Smooth muscle cell (in vitro differentiated cells): Measurements from ENCODE around the gene EVI5L. TPM values are rescaled to one million over a fixed set of nuclear protein-coding genes. Genes with fewer than 3 reads are reported as not detected.

Experiments used
- DNase-seq: peaks from one replicate; lab custom pipeline; 2025; ENCODE audit not compliant: unreplicated experiment; lab: John Stamatoyannopoulos, UW
- H2AFZ ChIP-seq: fragments of 200-600 bp; sonication (generic); 2 replicates; pipeline ENCODE4 v1.6.0; 2016; ENCODE audit warnings: antibody characterized with exemption, low read depth, mild to moderate bottlenecking
- H3F3A ChIP-seq: fragments of 200-600 bp; sonication (generic); 2 replicates; pipeline ENCODE4 v1.6.0; 2017; ENCODE audit warnings: antibody characterized with exemption, low read depth
- H3K27ac ChIP-seq: fragments of 200-600 bp; sonication (generic); 2 replicates; pipeline ENCODE4 v1.5.1; 2016; ENCODE audit warnings: low read depth, mild to moderate bottlenecking
- H3K27me3 ChIP-seq: fragments of 200-600 bp; sonication (generic); 2 replicates; pipeline ENCODE4 v1.6.1; 2016; ENCODE audit warnings: low read depth, mild to moderate bottlenecking
- H3K36me3 ChIP-seq: fragments of 200-600 bp; sonication (generic); 2 replicates; pipeline ENCODE4 v1.5.1; 2016; ENCODE audit warnings: low read depth
- H3K4me1 ChIP-seq: fragments of 200-600 bp; sonication (generic); 2 replicates; pipeline ENCODE4 v1.5.1; 2016; ENCODE audit warnings: low read depth
- H3K4me2 ChIP-seq: fragments of 200-600 bp; sonication (generic); 2 replicates; pipeline ENCODE4 v1.6.0; 2016; ENCODE audit warnings: mild to moderate bottlenecking
- H3K4me3 ChIP-seq: fragments of 200-600 bp; sonication (generic); 2 replicates; pipeline ENCODE4 v1.5.1; 2016; ENCODE audit warnings: mild to moderate bottlenecking
- H3K79me2 ChIP-seq: fragments of 200-600 bp; sonication (generic); 2 replicates; pipeline ENCODE4 v1.6.0; 2016; ENCODE audit warnings: low read depth, mild to moderate bottlenecking
- H3K9ac ChIP-seq: fragments of 200-600 bp; sonication (generic); 2 replicates; pipeline ENCODE4 v1.6.0; 2016; ENCODE audit warnings: low read depth
- H3K9me3 ChIP-seq: fragments of 200-600 bp; sonication (generic); replicated peaks from 2 replicates; pipeline ENCODE4 v1.5.1; 2016; ENCODE audit warnings: low read depth
- H4K20me1 ChIP-seq: fragments of 200-600 bp; sonication (generic); 2 replicates; pipeline ENCODE4 v1.6.0; 2016; ENCODE audit warnings: low read depth
- WGBS: methylation state at CpG from one replicate; pipeline ENCODE4 v1.1.7; 2016; ENCODE audit warnings: low lambda C conversion rate; 5-methylcytosine and 5-hydroxymethylcytosine counted together
- polyA plus RNA-seq: library from polyadenylated mRNA; unstranded; fragments of >200 nt; fragmentation: Nextera tagmentation; extraction: Ambion mirVana; gene quantifications from 2 replicates; pipeline ENCODE4 v1.2.1, GENCODE V29; 2016
- total RNA-seq: library from RNA; depleted of rRNA; stranded (reverse); fragments of >200 nt; gene quantifications from 2 replicates; pipeline ENCODE4 v1.2.3, GENCODE V29; 2014
- TF ChIP-seq, protein P1 (sequence below): fragments of 200-600 bp; sonication (generic); IDR thresholded peaks from 2 replicates; pipeline ENCODE4 v1.5.1; 2017; ENCODE audit warnings: borderline replicate concordance, mild to moderate bottlenecking, antibody characterized with exemption; ENCODE audit not compliant: insufficient read depth, poor library complexity, severe bottlenecking

EVI5L gene
- total and polyA plus RNA-seq, 2 experiments from 2014 or later: 8.8 to 21.2 TPM

DNA sequence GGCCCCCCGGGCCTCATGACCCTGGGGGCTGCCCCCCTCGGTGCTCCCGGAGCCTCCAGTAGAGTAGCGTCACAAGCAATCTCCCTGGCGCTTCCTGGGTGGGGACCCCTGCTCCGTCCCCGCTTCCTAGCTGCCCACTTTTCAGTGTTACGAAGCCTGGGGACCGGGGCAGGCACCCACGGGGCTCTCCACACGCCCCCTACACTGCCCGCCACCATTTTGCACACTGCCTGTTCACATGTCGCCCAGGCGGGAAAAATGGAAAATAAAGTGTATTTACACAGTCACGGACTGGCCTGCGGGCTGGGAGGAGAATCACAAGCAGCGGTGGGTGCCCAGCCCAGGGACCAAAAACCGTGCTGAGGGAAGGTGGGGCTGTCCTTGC lies 34.7 kb downstream of the EVI5L start:
- Histone ChIP-seq H3F3A (no peaks in the 10 kb centered on the region), H3K9me3 (no peaks in the 10 kb centered on the region), H4K20me1 (no peaks in the 10 kb centered on the region), H3K9ac (no peak overlapping the region), H3K79me2 (no peaks in the 10 kb centered on the region), H3K4me3 (no peak overlapping the region), H2AFZ (no peak overlapping the region), H3K4me2 (no peak overlapping the region), H3K27me3 (peaks cover 79% of the 10 kb centered on the region), H3K36me3 (no peaks in the 10 kb centered on the region), H3K27ac (no peak overlapping the region), H3K4me1 (peaks cover 6% of the 10 kb centered on the region)
- no peak for DNase-seq
- TF ChIP-seq, protein P1, sequence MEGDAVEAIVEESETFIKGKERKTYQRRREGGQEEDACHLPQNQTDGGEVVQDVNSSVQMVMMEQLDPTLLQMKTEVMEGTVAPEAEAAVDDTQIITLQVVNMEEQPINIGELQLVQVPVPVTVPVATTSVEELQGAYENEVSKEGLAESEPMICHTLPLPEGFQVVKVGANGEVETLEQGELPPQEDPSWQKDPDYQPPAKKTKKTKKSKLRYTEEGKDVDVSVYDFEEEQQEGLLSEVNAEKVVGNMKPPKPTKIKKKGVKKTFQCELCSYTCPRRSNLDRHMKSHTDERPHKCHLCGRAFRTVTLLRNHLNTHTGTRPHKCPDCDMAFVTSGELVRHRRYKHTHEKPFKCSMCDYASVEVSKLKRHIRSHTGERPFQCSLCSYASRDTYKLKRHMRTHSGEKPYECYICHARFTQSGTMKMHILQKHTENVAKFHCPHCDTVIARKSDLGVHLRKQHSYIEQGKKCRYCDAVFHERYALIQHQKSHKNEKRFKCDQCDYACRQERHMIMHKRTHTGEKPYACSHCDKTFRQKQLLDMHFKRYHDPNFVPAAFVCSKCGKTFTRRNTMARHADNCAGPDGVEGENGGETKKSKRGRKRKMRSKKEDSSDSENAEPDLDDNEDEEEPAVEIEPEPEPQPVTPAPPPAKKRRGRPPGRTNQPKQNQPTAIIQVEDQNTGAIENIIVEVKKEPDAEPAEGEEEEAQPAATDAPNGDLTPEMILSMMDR: no peak
- WGBS: 75% methylated on average over 16 of the region's 18 CpGs

DNA sequence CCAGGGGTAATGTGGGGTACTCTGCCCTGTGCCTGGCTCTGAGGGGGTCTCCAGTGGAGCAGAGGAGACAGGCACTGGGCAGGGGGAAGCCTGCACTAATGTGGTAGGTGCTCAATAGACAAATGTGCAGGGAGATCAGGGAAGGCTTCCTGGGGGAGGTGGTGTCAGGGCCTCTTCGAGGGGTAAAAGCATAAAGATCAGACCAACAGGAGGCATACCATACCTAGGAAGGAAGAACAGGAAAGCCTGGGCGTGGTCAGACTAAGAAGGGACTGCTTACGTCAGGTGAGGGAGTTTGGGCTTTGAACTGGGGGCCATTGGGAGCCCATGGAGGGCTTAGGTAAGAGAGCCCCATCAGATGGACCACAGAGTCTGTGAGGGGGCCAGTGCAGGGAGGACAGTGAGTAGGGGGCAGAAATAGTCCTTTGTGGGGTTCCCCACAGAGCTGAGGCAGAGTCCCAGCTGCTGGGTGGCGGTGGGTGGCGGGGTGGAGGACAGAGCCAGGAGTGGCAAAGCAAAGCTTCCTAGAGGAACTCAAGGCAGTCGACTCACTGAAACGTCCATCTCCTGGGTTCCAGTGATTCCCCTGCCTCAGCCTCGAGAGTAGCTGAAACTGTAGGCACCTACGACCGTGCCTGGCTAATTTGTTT lies 35.4 kb downstream of the EVI5L start:
- H4K20me1 ChIP-seq: no peaks in the 10 kb centered on the region
- peaks cover 78% of the 10 kb centered on the region for H3K27me3 ChIP-seq
- no peak overlapping the region for H3K4me2 ChIP-seq
- WGBS: 61% methylated on average over 10 of the region's 10 CpGs
- TF ChIP-seq, protein P1: no peak
- H3K27ac ChIP-seq: no peak overlapping the region
- H3K79me2 ChIP-seq: no peaks in the 10 kb centered on the region
- DNase-seq: no peak
- no peak overlapping the region for H3K4me3 ChIP-seq
- peaks cover 6% of the 10 kb centered on the region for H3K4me1 ChIP-seq
- H2AFZ ChIP-seq: no peak overlapping the region
- H3F3A ChIP-seq: no peaks in the 10 kb centered on the region
- no peak overlapping the region for H3K9ac ChIP-seq
- no peaks in the 10 kb centered on the region for H3K36me3 ChIP-seq
- no peaks in the 10 kb centered on the region for H3K9me3 ChIP-seq

DNA sequence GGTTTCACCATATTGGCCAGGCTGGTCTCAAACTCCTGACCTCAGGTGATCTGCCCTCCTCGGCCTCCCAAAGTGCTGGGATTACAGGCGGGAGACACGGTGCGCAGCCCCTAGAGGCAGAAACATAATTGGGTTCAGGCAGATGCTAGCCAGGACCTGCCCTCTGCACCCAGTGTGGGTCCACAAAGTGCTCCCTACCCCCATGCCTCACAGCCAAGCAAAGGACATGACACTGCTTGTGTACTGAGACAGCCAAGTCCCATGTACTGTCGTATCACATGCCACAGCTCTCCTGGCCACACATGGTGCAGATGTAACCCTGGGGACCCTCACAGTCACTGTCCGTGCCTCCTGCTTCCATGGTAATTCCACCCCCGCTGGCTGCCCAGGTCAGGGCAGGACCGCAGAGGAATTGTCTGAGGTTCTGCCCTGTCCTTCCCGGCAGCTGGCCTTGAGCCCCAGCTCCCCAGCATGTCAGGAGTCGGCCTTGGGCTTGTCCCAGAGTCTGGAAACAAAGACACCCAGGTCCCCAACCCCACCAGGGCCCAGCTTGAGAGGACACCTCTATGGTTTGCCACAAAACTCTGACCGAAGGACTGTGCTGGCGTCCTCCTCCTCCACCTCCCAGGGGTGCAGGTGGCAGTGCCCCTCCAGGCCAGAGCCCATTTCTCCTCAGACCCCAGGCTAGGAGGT lies 36.5 kb downstream of the EVI5L start:
- 80% methylated on average over 12 of the region's 12 CpGs for whole genome bisulfite sequencing
- TF ChIP-seq, protein P1: no peak
- no peak for DNase-seq
- Histone ChIP-seq H3K27me3 (peaks cover 68% of the 10 kb centered on the region), H3K36me3 (no peaks in the 10 kb centered on the region), H3K4me2 (no peak overlapping the region), H3K4me3 (no peak overlapping the region), H3K9me3 (no peaks in the 10 kb centered on the region), H3K9ac (no peak overlapping the region), H3F3A (peaks cover 3% of the 10 kb centered on the region), H3K27ac (no peak overlapping the region), H4K20me1 (no peaks in the 10 kb centered on the region), H3K79me2 (no peaks in the 10 kb centered on the region), H2AFZ (no peak overlapping the region), H3K4me1 (peaks cover 6% of the 10 kb centered on the region)
